Ectodermal cell (in vitro differentiated cells): ENCODE measurements around the gene TCHH.

Experiments used
- H3K27ac ChIP-seq: 2 replicates; pipeline ENCODE4 v1.7.0; 2013; ENCODE audit warnings: mild to moderate bottlenecking, low read depth, low read length; ENCODE audit not compliant: insufficient read depth, poor library complexity, severe bottlenecking
- H3K27me3 ChIP-seq: 2 replicates; pipeline ENCODE4 v1.7.0; 2013; ENCODE audit warnings: mild to moderate bottlenecking, low read length; ENCODE audit not compliant: insufficient read depth, control insufficient read depth, poor library complexity, severe bottlenecking
- H3K36me3 ChIP-seq: one replicate; pipeline ENCODE4 v1.7.0; 2013; ENCODE audit warnings: low read length; ENCODE audit not compliant: control insufficient read depth, insufficient read depth
- H3K4me1 ChIP-seq: one replicate; pipeline ENCODE4 v1.7.0; 2013; ENCODE audit warnings: low read length; ENCODE audit not compliant: control insufficient read depth, insufficient read depth
- H3K4me3 ChIP-seq: 2 replicates; pipeline ENCODE4 v1.7.0; 2013; ENCODE audit warnings: low read depth, low read length, control low read depth; ENCODE audit not compliant: insufficient read depth
- H3K9me3 ChIP-seq: 2 replicates; pipeline ENCODE4 v1.7.0; 2013; ENCODE audit warnings: mild to moderate bottlenecking, low read length, moderate library complexity; ENCODE audit not compliant: control insufficient read depth

TCHH gene

GRCh38 chr1:152067150-152067549 lies 48.1 kb downstream of the TCHH start:
- Histone ChIP-seq H3K27ac (no peak overlapping the region), H3K36me3 (no peaks in the 10 kb centered on the region), H3K27me3 (no peaks in the 10 kb centered on the region), H3K4me3 (no peak overlapping the region), H3K9me3 (no peaks in the 10 kb centered on the region), H3K4me1 (no peaks in the 10 kb centered on the region)

DNA sequence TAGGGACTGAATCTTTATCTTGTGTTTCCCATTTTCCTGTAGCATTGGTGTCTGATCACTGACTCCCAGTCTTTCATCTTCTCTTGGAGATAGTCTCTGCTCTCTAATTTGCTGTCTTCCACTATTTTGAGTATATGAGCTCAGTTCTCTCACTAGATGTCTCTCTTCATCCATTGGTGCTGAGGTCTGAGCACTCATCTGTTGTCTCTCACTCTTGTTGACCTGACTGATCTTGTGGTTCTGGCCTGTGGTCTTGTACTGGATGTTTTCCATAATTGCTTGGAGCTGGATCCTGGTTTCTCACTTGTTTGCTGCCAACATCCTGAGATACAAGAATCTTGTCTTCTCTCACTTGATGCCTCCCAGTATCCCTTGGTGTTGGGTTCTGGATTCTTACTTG lies 53.3 kb downstream of the TCHH start:
- H3K27me3 ChIP-seq: no peaks in the 10 kb centered on the region
- H3K4me1 ChIP-seq: no peaks in the 10 kb centered on the region
- H3K4me3 ChIP-seq: no peak overlapping the region
- H3K36me3 ChIP-seq: no peaks in the 10 kb centered on the region
- H3K27ac ChIP-seq: no peak overlapping the region
- no peaks in the 10 kb centered on the region for H3K9me3 ChIP-seq
